Measurements from ENCODE around the gene PHC2. TPM values are rescaled to one million over a fixed set of nuclear protein-coding genes. Genes with fewer than 3 reads are reported as not detected.

The PHC2 gene
- total RNA-seq, 1 donor from 2014 or later, result 31.3 TPM

GRCh38 chr1:33369081-33369480 lies 61.8 kb downstream of the PHC2 start:
- no peak overlapping the region for H3K27ac ChIP-seq (ENCODE audit: low read depth, low read length)
- no peaks in the 10 kb centered on the region for H3K9me3 ChIP-seq (ENCODE audit: control insufficient read depth in 3 of 3, low read length in 3 of 3)
- no peak overlapping the region for H3K4me3 ChIP-seq (ENCODE audit: low read length in 3 of 3)
- no peak overlapping the region for H3K9ac ChIP-seq (ENCODE audit: low read depth in 1 of 3, low read length in 3 of 3)
- H3K36me3 ChIP-seq (ENCODE audit: control insufficient read depth in 3 of 3, insufficient read depth in 3 of 3, low read length in 3 of 3), result peaks cover 14 to 17% (median 16%) of the 10 kb centered on the region in 3 donors
- H3K4me1 ChIP-seq (ENCODE audit: control insufficient read depth in 3 of 3, insufficient read depth in 3 of 3, low read length in 3 of 3), result peaks cover 36 to 60% (median 52%) of the 10 kb centered on the region in 3 donors
- H3K27me3 ChIP-seq (ENCODE audit: control insufficient read depth in 3 of 3, insufficient read depth in 3 of 3, low read length in 3 of 3), result no peaks in the 10 kb centered on the region

DNA sequence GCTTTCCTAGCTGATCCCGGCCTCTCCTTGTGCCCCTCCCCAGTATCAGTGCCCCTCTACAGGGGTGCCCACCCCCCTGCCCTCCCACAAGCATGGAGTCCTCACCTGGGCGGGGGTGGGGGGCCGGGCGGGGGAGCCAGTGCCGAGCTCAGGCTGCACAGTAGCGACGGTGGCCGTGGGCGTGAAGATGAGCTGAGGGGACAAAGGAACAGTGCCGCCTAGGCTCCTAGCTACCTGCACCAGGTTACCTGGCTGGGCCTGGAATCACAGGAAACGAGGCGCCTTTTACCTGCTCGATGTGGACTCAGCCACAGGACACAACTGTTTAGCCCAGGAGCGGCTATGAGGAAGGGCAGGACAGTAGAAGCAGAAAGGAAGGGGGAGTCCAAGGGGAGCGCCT lies 62.5 kb downstream of the PHC2 start:
- Histone ChIP-seq H3K27ac (ENCODE audit: low read depth, low read length) (no peak overlapping the region), H3K9ac (ENCODE audit: low read depth in 1 of 3, low read length in 3 of 3) (no peak overlapping the region), H3K4me1 (ENCODE audit: control insufficient read depth in 3 of 3, insufficient read depth in 3 of 3, low read length in 3 of 3) (peaks cover 40 to 64% (median 51%) of the 10 kb centered on the region in 3 donors), H3K9me3 (ENCODE audit: control insufficient read depth in 3 of 3, low read length in 3 of 3) (no peaks in the 10 kb centered on the region), H3K4me3 (ENCODE audit: low read length in 3 of 3) (no peak overlapping the region), H3K27me3 (ENCODE audit: control insufficient read depth in 3 of 3, insufficient read depth in 3 of 3, low read length in 3 of 3) (no peaks in the 10 kb centered on the region), H3K36me3 (ENCODE audit: control insufficient read depth in 3 of 3, insufficient read depth in 3 of 3, low read length in 3 of 3) (peaks cover 14 to 17% (median 16%) of the 10 kb centered on the region in 3 donors)

DNA sequence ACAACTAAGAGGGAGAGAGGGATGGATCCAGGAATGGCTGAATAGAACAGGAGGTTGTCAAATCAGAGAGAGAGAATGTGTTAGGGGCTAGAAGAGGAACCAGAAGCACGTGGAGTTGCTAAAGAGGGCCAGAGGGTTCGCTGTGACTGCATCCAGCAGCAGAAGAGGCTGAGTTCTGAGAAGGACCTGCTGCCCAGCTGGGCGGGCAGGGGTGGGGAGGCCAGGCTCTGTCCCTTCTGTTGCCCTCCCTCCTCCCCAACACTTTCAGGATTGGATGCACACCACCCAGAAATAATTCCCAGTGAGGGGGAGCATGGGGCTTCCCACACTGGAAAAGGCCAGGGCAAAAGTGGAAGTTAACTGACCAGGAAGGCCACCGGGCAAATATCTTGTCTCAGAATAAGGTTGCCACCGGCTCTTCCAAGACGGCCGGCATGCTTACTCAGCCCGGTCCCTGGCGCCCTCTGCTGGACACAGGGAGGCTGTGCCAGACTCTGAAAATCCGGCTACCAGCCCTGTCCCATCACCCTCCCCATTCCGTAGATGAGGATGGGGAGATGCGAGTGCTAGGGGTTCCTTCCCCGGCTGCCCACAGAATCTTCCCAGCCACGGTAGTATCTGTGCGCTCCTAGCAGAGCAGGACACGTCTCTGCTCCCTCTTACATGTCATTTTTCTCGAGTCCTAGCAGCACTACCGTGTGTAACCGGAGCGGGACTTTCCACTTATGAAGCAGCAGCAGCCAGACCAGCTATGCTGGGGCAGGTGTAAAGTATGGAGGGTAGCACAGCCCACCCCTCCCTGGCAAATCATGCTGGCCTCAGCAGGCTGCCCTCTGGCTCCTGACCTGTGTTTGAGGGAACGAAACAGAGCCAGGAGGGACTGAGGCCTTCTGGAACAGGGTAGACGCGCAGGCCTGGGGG lies 63.1 kb downstream of the PHC2 start:
- Histone ChIP-seq H3K27ac (ENCODE audit: low read depth, low read length) (peak overlapping the region; percentile 92), H3K27me3 (ENCODE audit: control insufficient read depth in 3 of 3, insufficient read depth in 3 of 3, low read length in 3 of 3) (no peaks in the 10 kb centered on the region), H3K36me3 (ENCODE audit: control insufficient read depth in 3 of 3, insufficient read depth in 3 of 3, low read length in 3 of 3) (peaks cover 14 to 17% (median 16%) of the 10 kb centered on the region in 3 donors), H3K4me1 (ENCODE audit: control insufficient read depth in 3 of 3, insufficient read depth in 3 of 3, low read length in 3 of 3) (peaks cover 43 to 70% (median 57%) of the 10 kb centered on the region in 3 donors), H3K9ac (ENCODE audit: low read depth in 1 of 3, low read length in 3 of 3) (peak overlapping the region; percentile 14 to 76 (median 51)), H3K4me3 (ENCODE audit: low read length in 3 of 3) (peak overlapping the region in 2 of 3 donors; percentile 10 to 41), H3K9me3 (ENCODE audit: control insufficient read depth in 3 of 3, low read length in 3 of 3) (no peaks in the 10 kb centered on the region)

DNA sequence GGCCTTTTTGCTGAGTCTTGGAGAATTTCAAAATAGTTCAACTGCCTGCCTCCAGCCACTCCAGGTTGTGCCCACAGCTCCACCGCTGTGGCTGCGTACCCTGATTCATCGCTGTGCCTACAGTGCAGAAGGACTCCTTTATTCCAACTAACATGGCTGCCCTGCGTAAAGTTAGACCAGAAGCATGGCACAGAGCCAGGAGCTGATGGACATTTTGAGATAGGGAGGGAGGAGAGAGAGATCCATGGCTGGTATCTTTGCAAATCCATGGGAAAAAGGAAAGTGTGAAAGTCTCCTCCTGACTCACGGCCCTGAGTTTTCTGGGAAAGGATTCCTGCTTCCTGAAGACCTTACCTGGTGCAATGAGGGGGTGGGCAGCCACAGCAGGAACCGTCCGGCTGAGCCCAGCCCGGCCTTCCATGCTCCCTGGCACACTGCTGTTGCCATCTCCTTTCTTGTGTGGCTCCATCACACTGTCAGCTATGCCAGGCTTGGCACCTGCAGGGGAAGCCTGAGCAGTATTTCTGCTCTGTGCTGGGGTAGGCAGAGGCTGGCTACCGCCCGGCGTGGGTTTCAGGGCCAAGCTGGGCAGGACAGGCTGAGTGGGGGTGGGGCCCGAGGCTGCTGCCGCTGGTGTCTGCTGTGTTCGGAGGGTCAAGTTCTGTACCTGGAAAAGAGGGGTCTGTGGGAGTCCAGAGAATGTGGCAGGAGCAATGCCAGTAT lies 64.0 kb downstream of the PHC2 start:
- Histone ChIP-seq H3K9ac (ENCODE audit: low read depth in 1 of 3, low read length in 3 of 3) (peak overlapping the region; percentile 14 to 76 (median 51)), H3K4me1 (ENCODE audit: control insufficient read depth in 3 of 3, insufficient read depth in 3 of 3, low read length in 3 of 3) (peaks cover 46 to 76% (median 57%) of the 10 kb centered on the region in 3 donors), H3K27me3 (ENCODE audit: control insufficient read depth in 3 of 3, insufficient read depth in 3 of 3, low read length in 3 of 3) (no peaks in the 10 kb centered on the region), H3K4me3 (ENCODE audit: low read length in 3 of 3) (peak overlapping the region in 2 of 3 donors; percentile 10 to 41), H3K27ac (ENCODE audit: low read depth, low read length) (peak overlapping the region; percentile 92), H3K36me3 (ENCODE audit: control insufficient read depth in 3 of 3, insufficient read depth in 3 of 3, low read length in 3 of 3) (peaks cover 12 to 13% (median 13%) of the 10 kb centered on the region in 3 donors), H3K9me3 (ENCODE audit: control insufficient read depth in 3 of 3, low read length in 3 of 3) (no peaks in the 10 kb centered on the region)

GRCh38 chr1:33365560-33365997 lies 65.3 kb downstream of the PHC2 start:
- peaks cover 46 to 75% (median 57%) of the 10 kb centered on the region in 3 donors for H3K4me1 ChIP-seq (ENCODE audit: control insufficient read depth in 3 of 3, insufficient read depth in 3 of 3, low read length in 3 of 3)
- H3K27ac ChIP-seq (ENCODE audit: low read depth, low read length), result peak overlapping the region; percentile 92
- H3K9ac ChIP-seq (ENCODE audit: low read depth in 1 of 3, low read length in 3 of 3), result peak overlapping the region; percentile 24 to 76 (median 47)

DNA sequence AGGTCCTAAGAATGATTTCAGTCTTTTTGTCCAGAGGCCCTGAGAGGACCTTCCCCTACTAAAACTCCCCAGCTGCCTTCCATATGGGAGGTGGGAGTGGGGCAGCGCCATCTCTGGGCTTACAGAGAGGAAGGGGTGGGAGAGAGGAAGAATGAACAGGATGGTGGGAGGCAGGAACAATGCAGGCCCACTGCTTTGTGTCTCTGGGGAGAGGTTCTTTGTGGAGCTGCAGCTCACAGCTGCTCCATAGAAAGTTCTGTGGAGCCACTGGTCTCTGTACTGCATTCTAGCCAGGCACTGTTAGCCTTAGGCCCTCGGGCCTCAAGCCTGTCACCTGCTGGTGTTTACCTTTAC lies 66.4 kb downstream of the PHC2 start:
- Histone ChIP-seq H3K4me1 (ENCODE audit: control insufficient read depth in 3 of 3, insufficient read depth in 3 of 3, low read length in 3 of 3) (peaks cover 46 to 69% (median 53%) of the 10 kb centered on the region in 3 donors), H3K4me3 (ENCODE audit: low read length in 3 of 3) (peak overlapping the region in 1 of 3 donors; percentile 22), H3K9me3 (ENCODE audit: control insufficient read depth in 3 of 3, low read length in 3 of 3) (no peaks in the 10 kb centered on the region), H3K9ac (ENCODE audit: low read depth in 1 of 3, low read length in 3 of 3) (peak overlapping the region in 1 of 3 donors; percentile 69), H3K27me3 (ENCODE audit: control insufficient read depth in 3 of 3, insufficient read depth in 3 of 3, low read length in 3 of 3) (no peaks in the 10 kb centered on the region), H3K27ac (ENCODE audit: low read depth, low read length) (peak overlapping the region; percentile 92), H3K36me3 (ENCODE audit: control insufficient read depth in 3 of 3, insufficient read depth in 3 of 3, low read length in 3 of 3) (peaks cover 6 to 7% (median 6%) of the 10 kb centered on the region in 3 donors)

More at GRCh38 chr1:33365560-33365997, 65.3 kb downstream of the PHC2 start:
- peak overlapping the region in 1 of 3 donors; percentile 17 for H3K4me3 ChIP-seq (ENCODE audit: low read length in 3 of 3)
- H3K9me3 ChIP-seq (ENCODE audit: control insufficient read depth in 3 of 3, low read length in 3 of 3), result no peaks in the 10 kb centered on the region
- H3K36me3 ChIP-seq (ENCODE audit: control insufficient read depth in 3 of 3, insufficient read depth in 3 of 3, low read length in 3 of 3), result peaks cover 6 to 11% (median 7%) of the 10 kb centered on the region in 3 donors
- no peaks in the 10 kb centered on the region for H3K27me3 ChIP-seq (ENCODE audit: control insufficient read depth in 3 of 3, insufficient read depth in 3 of 3, low read length in 3 of 3)

GRCh38 chr1:33363470-33363861 lies 67.4 kb downstream of the PHC2 start:
- no peak overlapping the region for H3K4me3 ChIP-seq (ENCODE audit: low read length in 3 of 3)
- H3K27me3 ChIP-seq (ENCODE audit: control insufficient read depth in 3 of 3, insufficient read depth in 3 of 3, low read length in 3 of 3), result no peaks in the 10 kb centered on the region
- no peaks in the 10 kb centered on the region for H3K36me3 ChIP-seq (ENCODE audit: control insufficient read depth in 3 of 3, insufficient read depth in 3 of 3, low read length in 3 of 3)
- H3K27ac ChIP-seq (ENCODE audit: low read depth, low read length), result peak overlapping the region; percentile 92
- peak overlapping the region in 1 of 3 donors; percentile 72 for H3K9ac ChIP-seq (ENCODE audit: low read depth in 1 of 3, low read length in 3 of 3)
- no peaks in the 10 kb centered on the region for H3K9me3 ChIP-seq (ENCODE audit: control insufficient read depth in 3 of 3, low read length in 3 of 3)
- H3K4me1 ChIP-seq (ENCODE audit: control insufficient read depth in 3 of 3, insufficient read depth in 3 of 3, low read length in 3 of 3), result peaks cover 46 to 64% (median 53%) of the 10 kb centered on the region in 3 donors

- peak overlapping the region; percentile 92 for H3K27ac ChIP-seq (ENCODE audit: low read depth, low read length)
- H3K4me3 ChIP-seq (ENCODE audit: low read length in 3 of 3), result no peak overlapping the region
- no peaks in the 10 kb centered on the region for H3K27me3 ChIP-seq (ENCODE audit: control insufficient read depth in 3 of 3, insufficient read depth in 3 of 3, low read length in 3 of 3)
- H3K4me1 ChIP-seq (ENCODE audit: control insufficient read depth in 3 of 3, insufficient read depth in 3 of 3, low read length in 3 of 3), result peaks cover 46 to 64% (median 51%) of the 10 kb centered on the region in 3 donors
- no peaks in the 10 kb centered on the region for H3K9me3 ChIP-seq (ENCODE audit: control insufficient read depth in 3 of 3, low read length in 3 of 3)
- no peaks in the 10 kb centered on the region for H3K36me3 ChIP-seq (ENCODE audit: control insufficient read depth in 3 of 3, insufficient read depth in 3 of 3, low read length in 3 of 3)
- H3K9ac ChIP-seq (ENCODE audit: low read depth in 1 of 3, low read length in 3 of 3), result peak overlapping the region in 1 of 3 donors; percentile 72
Observed at GRCh38 chr1:33363021-33363420, 67.9 kb downstream of the PHC2 start.

DNA sequence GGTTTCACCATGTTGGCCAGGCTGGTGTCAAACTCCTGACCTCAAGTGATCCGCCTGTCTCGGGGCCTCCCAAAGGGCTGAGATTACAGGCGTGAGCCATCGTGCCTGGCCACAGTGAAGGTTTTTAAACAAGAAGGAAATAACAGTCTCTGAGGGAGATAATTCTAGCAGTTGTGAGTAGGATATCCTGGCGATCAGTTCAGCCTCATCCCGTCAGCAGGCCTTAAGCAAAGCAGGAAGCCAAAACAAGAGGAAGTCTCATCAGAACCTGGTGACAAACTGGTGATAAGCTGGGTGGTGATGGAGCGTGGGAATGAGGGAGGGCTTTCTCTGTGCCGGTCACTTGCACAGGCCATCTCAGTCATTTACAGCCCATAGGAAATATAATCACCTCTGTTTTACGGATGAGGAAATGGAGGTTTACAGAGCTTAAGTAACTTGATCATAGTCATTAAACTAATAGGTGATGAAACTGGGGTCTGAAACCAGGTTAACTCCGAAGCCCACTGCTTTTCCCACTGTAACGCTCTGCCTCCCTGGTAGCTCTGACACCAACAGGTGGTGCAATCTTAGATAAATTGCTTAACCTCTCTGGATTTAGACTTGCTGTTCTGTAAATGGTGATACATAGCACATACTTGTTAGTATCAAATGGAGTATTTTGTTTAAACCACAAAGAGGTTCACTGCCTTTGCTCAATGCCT lies 69.2 kb downstream of the PHC2 start:
- Histone ChIP-seq H3K4me3 (ENCODE audit: low read length in 3 of 3) (no peak overlapping the region), H3K9ac (ENCODE audit: low read depth in 1 of 3, low read length in 3 of 3) (no peak overlapping the region), H3K27ac (ENCODE audit: low read depth, low read length) (peak overlapping the region; percentile 29), H3K9me3 (ENCODE audit: control insufficient read depth in 3 of 3, low read length in 3 of 3) (no peaks in the 10 kb centered on the region), H3K36me3 (ENCODE audit: control insufficient read depth in 3 of 3, insufficient read depth in 3 of 3, low read length in 3 of 3) (peaks cover 0 to 3% (median 0%) of the 10 kb centered on the region in 3 donors), H3K27me3 (ENCODE audit: control insufficient read depth in 3 of 3, insufficient read depth in 3 of 3, low read length in 3 of 3) (no peaks in the 10 kb centered on the region), H3K4me1 (ENCODE audit: control insufficient read depth in 3 of 3, insufficient read depth in 3 of 3, low read length in 3 of 3) (peaks cover 37 to 51% (median 38%) of the 10 kb centered on the region in 3 donors)
